Heart right ventricle (tissue), 16 donors: ENCODE results near the gene CBR4. TPM values are rescaled to one million over a fixed set of nuclear protein-coding genes. Genes with fewer than 3 reads are reported as not detected.

Source experiments
- ATAC-seq, 8 donors: fragments of 200-7000 bp; cut with Tn5 transposase; one replicate each; pipeline ENCODE4 v1.9.1; 2020; ENCODE audit warnings: mild to moderate bottlenecking in 8 of 8, moderate library complexity in 8 of 8, moderate number of reproducible peaks in 1 of 8
- DNase-seq, 2 donors: peaks; one replicate each; pipeline ENCODE4 v3.0.0-alpha.2; 2020
- H3K27ac ChIP-seq, 10 donors: fragments of 200-600 bp; sonication (generic) in 2 of 10; one replicate each; pipeline versions ENCODE4 v1.5.0 to v1.8.0; 2020 to 2022; ENCODE audit warnings: mild to moderate bottlenecking in 3 of 10
- H3K27me3 ChIP-seq, 7 donors: fragments of 200-600 bp; one replicate each; pipeline ENCODE4 v1.8.0; 2021 to 2022; ENCODE audit warnings: mild to moderate bottlenecking in 2 of 7
- H3K36me3 ChIP-seq, 9 donors: fragments of 200-600 bp; sonication (generic) in 1 of 9; one replicate each; pipeline versions ENCODE4 v1.5.0 to v1.8.0; 2020 to 2022; ENCODE audit warnings: mild to moderate bottlenecking in 2 of 9
- H3K4me1 ChIP-seq, 9 donors: fragments of 200-600 bp; sonication (generic) in 1 of 9; one replicate each; pipeline versions ENCODE4 v1.5.0 to v1.8.0; 2020 to 2022; ENCODE audit warnings: mild to moderate bottlenecking in 4 of 9
- H3K4me3 ChIP-seq, 10 donors: fragments of 200-600 bp; sonication (generic) in 2 of 10; one replicate each; pipeline versions ENCODE4 v1.5.0 to v1.8.0; 2020 to 2022; ENCODE audit warnings: mild to moderate bottlenecking in 7 of 10, moderate library complexity in 2 of 10
- H3K9me3 ChIP-seq, 11 donors: fragments of 200-600 bp in 10 of 11; sonication (generic) in 2 of 11; one replicate each; pipeline versions ENCODE4 v1.5.0 to v1.8.0; 2013 to 2022; ENCODE audit warnings: mild to moderate bottlenecking in 2 of 11, control low read depth in 1 of 11, moderate library complexity in 1 of 11
- WGBS, 2 donors: extraction: QIAGEN DNeasy Blood & Tissue Kit; methylation state at CpG; one replicate each; pipeline ENCODE4 v1.1.7; 2013; ENCODE audit warnings: inconsistent platforms in 1 of 2; 5-methylcytosine and 5-hydroxymethylcytosine counted together
- intact Hi-C, 10 donors: fragments of 100-400 bp; cut with DNase I; formaldehyde crosslinking; loops; one replicate each; pipeline versions ENCODE4 v1.11.1 to v1.14.2; 2022
- polyA plus RNA-seq, 2 donors: library from polyadenylated mRNA; stranded (reverse); fragments of 200-250 nt; gene quantifications; one replicate each; pipeline ENCODE4 v1.2.3, GENCODE V29; 2013
- total RNA-seq, 10 donors: library from RNA; stranded (reverse); fragmentation: NEBNext Ultra II Directional in 3 of 10; extraction: Animal tissue kit (Norgen Biotek cat#: 25700) in 3 of 10; gene quantifications; one replicate each; pipeline versions ENCODE4 v1.2.1 to v1.2.4, GENCODE V29; 2021 to 2023
- TF ChIP-seq, protein P1 (sequence below), 9 donors: fragments of 200-600 bp; sonication (generic) in 2 of 9; IDR thresholded peaks; one replicate each; pipeline versions ENCODE4 v1.5.0 to v1.8.0; 2021 to 2022; ENCODE audit warnings: antibody characterized with exemption in 9 of 9, mild to moderate bottlenecking in 5 of 9, moderate library complexity in 1 of 9
- donor health status: Arrhythmogenic right ventricular cardiomyopathy.
- donor health status: ischemic (EF 13 %, LVEDD 7.1; RV severe dilation, severe dysfunction).
- donor health status: healthy with polysubstance abuse.
- donor health status: DM: no; HTN: yes; CAD: no.
- donor health status: DM: no; HTN: no; CAD: no.
- donor health status: ischemic (EF 25% LVEDD 6.9; RV normal size, moderate dysfunction).
- donor health status: ischemic (EF 25% LVEDD 5.7; RV mildly dilated, moderate dysfunction).
- donor health status: healthy.
- donor health status: DM: yes; HTN: yes; CAD: no.
- donor health status: Ischemic cardiomyopathy.
- donor health status: ischemic (EF 35%, LVEDD 5.7; RV mildly dilated, moderate dysfunction).
- donor health status: nonischemic (EF 11% LVEDD 7.7; RV severe dilation, severe dysfunction).
- donor health status: DM: yes; HTN: yes; CAD: no.
- donor health status: PGD.
- donor health status: ischemic (EF 29% LVEDD 5.4; RV normal size, mild dysfunction).
- donor health status: nonischemic (EF 23%, LVEDD 6.1; RV moderate dilation, normal function).

CBR4 gene
- total and polyA plus RNA-seq, 12 donors: 6.8 to 25.3 (median 22.2) TPM

DNA sequence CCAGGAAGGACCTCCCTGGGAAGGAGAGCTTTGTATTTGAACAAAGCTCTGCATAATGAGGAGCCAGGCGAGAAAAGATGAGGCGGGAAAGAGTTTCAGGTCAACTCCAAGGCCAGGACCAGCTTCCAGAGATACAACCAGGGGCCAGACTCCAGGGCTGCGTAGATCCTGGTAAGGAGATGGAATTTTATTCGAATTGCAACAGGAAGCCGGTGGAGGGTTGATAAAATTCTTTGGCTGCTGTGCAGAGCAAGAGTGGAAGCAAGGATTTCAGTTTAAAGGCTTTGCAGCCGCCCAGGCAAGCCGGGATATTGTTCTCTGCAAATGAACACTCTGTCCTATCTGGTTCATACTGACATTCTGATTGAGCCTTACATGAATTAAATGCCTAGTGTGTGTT is 40.2 kb upstream of the CBR4 start:
- H3K27ac ChIP-seq: peak overlapping the region; percentile 53 to 89 (median 72)
- no peak overlapping the region for H3K4me3 ChIP-seq
- DNase-seq (peak; percentile 20 to 61), ATAC-seq (peak; percentile 50 to 93 (median 87))
- no peaks in the 10 kb centered on the region for H3K9me3 ChIP-seq
- peaks cover 11 to 52% (median 34%) of the 10 kb centered on the region in 9 donors for H3K4me1 ChIP-seq
- WGBS, 2 donors: 22 to 27% methylated on average over 7 of the region's 7 CpGs
- no peaks in the 10 kb centered on the region for H3K27me3 ChIP-seq
- TF ChIP-seq, protein P1, sequence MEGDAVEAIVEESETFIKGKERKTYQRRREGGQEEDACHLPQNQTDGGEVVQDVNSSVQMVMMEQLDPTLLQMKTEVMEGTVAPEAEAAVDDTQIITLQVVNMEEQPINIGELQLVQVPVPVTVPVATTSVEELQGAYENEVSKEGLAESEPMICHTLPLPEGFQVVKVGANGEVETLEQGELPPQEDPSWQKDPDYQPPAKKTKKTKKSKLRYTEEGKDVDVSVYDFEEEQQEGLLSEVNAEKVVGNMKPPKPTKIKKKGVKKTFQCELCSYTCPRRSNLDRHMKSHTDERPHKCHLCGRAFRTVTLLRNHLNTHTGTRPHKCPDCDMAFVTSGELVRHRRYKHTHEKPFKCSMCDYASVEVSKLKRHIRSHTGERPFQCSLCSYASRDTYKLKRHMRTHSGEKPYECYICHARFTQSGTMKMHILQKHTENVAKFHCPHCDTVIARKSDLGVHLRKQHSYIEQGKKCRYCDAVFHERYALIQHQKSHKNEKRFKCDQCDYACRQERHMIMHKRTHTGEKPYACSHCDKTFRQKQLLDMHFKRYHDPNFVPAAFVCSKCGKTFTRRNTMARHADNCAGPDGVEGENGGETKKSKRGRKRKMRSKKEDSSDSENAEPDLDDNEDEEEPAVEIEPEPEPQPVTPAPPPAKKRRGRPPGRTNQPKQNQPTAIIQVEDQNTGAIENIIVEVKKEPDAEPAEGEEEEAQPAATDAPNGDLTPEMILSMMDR (IDR thresholded peaks at IDR 0.05): no peak
- intact Hi-C loops: no loop called here
- H3K36me3 ChIP-seq: no peaks in the 10 kb centered on the region

DNA sequence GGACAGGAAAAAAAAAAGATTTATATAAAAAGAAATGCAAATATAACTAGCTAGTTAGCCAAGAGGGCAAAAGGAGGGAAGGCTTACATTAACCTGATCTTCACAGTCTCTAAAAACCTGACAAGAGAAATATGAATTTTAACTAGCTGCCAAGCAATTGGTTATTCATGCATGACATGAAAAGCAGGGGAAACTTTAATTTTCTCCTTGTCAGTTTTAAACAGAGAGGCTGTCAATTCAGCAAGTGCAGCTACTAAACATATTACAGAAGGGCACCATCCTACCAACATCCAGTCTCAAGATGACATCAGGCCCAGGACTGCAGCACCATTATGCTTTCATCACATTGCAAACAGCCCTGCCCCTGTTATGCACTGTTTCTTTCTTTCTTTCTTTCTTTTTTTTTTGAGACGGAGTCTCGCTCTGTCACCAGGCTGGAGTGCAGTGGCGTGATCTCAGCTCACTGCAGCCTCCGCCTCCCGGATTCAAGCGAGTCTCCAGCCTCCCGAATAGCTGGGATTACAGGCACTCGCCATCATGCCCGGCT is 38.9 kb upstream of the CBR4 start:
- DNase-seq: no peak
- no peak for ATAC-seq
- H3K27ac ChIP-seq: peak overlapping the region in 5 of 10 donors; percentile 65 to 89 (median 84)
- no peaks in the 10 kb centered on the region for H3K36me3 ChIP-seq
- TF ChIP-seq, protein P1 (IDR thresholded peaks at IDR 0.05): no peak
- 93 to 98% methylated on average over 9 of the region's 9 CpGs for WGBS, 2 donors
- no peaks in the 10 kb centered on the region for H3K27me3 ChIP-seq
- no peaks in the 10 kb centered on the region for H3K9me3 ChIP-seq
- peaks cover 11 to 52% (median 34%) of the 10 kb centered on the region in 9 donors for H3K4me1 ChIP-seq
- no peak overlapping the region for H3K4me3 ChIP-seq
- intact Hi-C loops: loop anchor here in 1 of 10 donors (10.0 kb wide), 1 partner anchor 226 kb away; the partner anchor contains the start of gene SH3RF1

DNA sequence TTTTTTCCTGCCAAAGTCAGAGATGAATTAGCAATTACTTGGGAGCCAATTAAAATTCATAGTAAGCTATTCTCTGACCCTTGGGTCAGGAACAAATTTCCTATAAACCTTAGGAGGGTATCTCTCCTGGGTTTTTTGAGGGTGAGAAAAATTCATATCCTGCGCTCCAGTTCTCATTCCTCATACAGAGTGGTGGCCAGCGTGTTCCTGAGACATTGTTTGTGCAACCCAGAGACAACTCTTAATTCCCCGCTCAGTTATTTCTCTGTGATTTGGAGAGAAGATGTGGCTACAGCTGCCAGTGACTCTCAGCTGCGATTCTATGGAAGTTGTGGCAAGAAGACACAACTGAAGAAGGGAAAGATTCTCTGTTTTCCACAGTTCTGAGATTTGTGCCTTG is 37.9 kb upstream of the CBR4 start:
- Histone ChIP-seq H3K27ac (peak overlapping the region in 6 of 10 donors; percentile 3 to 48 (median 23)), H3K9me3 (no peaks in the 10 kb centered on the region), H3K27me3 (no peaks in the 10 kb centered on the region), H3K36me3 (no peaks in the 10 kb centered on the region), H3K4me3 (no peak overlapping the region), H3K4me1 (peaks cover 11 to 48% (median 34%) of the 10 kb centered on the region in 9 donors)
- no peak for DNase-seq
- intact Hi-C loops: loop anchor here in 1 of 10 donors (10.0 kb wide), 1 partner anchor 227 kb away; the partner anchor contains the start of gene SH3RF1
- TF ChIP-seq, protein P1 (IDR thresholded peaks at IDR 0.05): no peak
- WGBS, 2 donors: 70 to 76% methylated on average over 4 of the region's 4 CpGs
- peak in 2 of 8 donors; percentile 12 to 41 for ATAC-seq

DNA sequence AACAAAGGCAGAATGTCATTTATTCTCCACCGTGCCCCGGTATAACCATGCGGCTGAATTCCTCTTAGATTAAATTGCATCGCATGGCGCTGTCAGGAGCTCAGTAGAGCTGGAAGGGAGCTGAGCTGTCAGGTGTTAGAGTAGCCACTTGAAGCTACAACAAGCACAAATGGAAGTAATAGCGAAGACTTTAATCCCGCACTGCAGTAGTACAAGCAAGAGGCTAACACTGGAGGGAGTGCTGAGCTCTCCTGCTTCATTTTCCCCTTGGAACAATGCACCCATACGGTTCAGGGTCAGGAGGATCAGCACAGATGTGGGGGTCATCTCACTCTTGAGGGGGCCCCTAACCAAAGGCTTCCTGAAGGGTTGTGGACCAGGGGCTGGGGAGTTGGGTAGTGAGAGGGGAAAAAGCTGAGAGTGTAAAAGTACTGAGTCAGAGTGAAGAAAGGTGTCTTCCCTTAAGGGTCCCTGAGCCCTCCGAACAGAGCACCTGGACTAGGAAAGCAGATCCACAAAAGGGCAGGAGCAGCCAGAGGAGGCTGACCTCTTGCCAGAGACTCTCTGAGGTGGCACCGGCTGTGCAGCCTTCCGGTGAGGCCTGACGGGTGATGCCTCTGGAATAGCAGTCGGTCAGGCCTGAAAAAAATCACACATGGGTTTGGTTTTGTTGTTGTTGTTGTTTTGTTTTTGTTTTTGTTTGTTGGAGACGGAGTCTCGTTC is 36.0 kb upstream of the CBR4 start:
- H3K27ac ChIP-seq: no peak overlapping the region
- WGBS, 2 donors: 64 to 70% methylated on average over 15 of the region's 15 CpGs

More for the DNA sequence above, 36.0 kb upstream of the CBR4 start:
- peak in 4 of 8 donors; percentile 25 to 55 (median 36) for ATAC-seq
- intact Hi-C loops: loop anchor here in 1 of 10 donors (10.0 kb wide), 1 partner anchor 229 kb away; the partner anchor contains the start of gene SH3RF1
- Histone ChIP-seq H3K36me3 (no peaks in the 10 kb centered on the region), H3K4me1 (peaks cover under 1 to 28% (median 25%) of the 10 kb centered on the region in 9 donors), H3K4me3 (no peak overlapping the region), H3K27me3 (no peaks in the 10 kb centered on the region), H3K9me3 (no peaks in the 10 kb centered on the region)
- DNase-seq: no peak
- TF ChIP-seq, protein P1 (IDR thresholded peaks at IDR 0.05): peak in 5 of 9 donors; percentile 18 to 43 (median 40)
